SJSA1 (cell line): ENCODE data around the gene CYTIP. TPM values are rescaled to one million over a fixed set of nuclear protein-coding genes. Genes with fewer than 3 reads are reported as not detected.

Source experiments
- DNase-seq, 2 experiments: peaks; one replicate each; pipeline ENCODE4 v3.0.0-alpha.2; 2015 to 2020; ENCODE audit warnings: low spot score in 2 of 2, low read depth in 1 of 2
- H3K27ac ChIP-seq: fragments of 250-450 bp; sonication (Bioruptor Pico); 2 replicates; pipeline ENCODE4 v1.5.1; 2020; ENCODE audit warnings: mild to moderate bottlenecking, moderate library complexity
- H3K27me3 ChIP-seq: fragments of 250-450 bp; sonication (Bioruptor Pico); replicated peaks from 2 replicates; pipeline ENCODE4 v1.5.1; 2020; ENCODE audit warnings: mild to moderate bottlenecking, moderate library complexity
- H3K36me3 ChIP-seq: fragments of 250-450 bp; sonication (Bioruptor Pico); 2 replicates; pipeline ENCODE4 v1.5.1; 2020; ENCODE audit warnings: mild to moderate bottlenecking
- H3K4me1 ChIP-seq: fragments of 250-450 bp; sonication (Bioruptor Pico); replicated peaks from 2 replicates; pipeline ENCODE4 v1.6.1; 2021; ENCODE audit warnings: mild to moderate bottlenecking
- H3K4me3 ChIP-seq: fragments of 250-450 bp; sonication (Bioruptor Pico); 2 replicates; pipeline ENCODE4 v1.5.1; 2020; ENCODE audit warnings: mild to moderate bottlenecking
- H3K9me3 ChIP-seq: fragments of 250-450 bp; sonication (Bioruptor Pico); replicated peaks from 2 replicates; pipeline ENCODE4 v1.5.1; 2020; ENCODE audit warnings: mild to moderate bottlenecking
- total RNA-seq: library from RNA; depleted of rRNA; stranded (reverse); fragments of >200 nt; shearing (Covaris generic); gene quantifications from 2 replicates; pipeline ENCODE4 v1.2.3, GENCODE V29; 2014; rRNA removed

Gene CYTIP
- not detected in 2 replicates for total RNA-seq

GRCh38 chr2:157443795-157444640 lies at the start of gene CYTIP:
Gene CYTIP (minus strand): TSS chr2:157444089. CDS start chr2:157444020, 69 bp downstream.
- no peak within 1 kb of the TSS for H3K27ac ChIP-seq
- no peaks in the 10 kb centered on the region for H3K9me3 ChIP-seq
- no peaks in the 10 kb centered on the region for H3K36me3 ChIP-seq
- no peak for DNase-seq
- H3K27me3 ChIP-seq = no peaks in the 10 kb centered on the region
- H3K4me3 ChIP-seq = no peak within 1 kb of the TSS
- no peaks in the 10 kb centered on the region for H3K4me1 ChIP-seq

GRCh38 chr2:157492189-157492773 lies 48.4 kb upstream of the CYTIP start:
- Histone ChIP-seq H3K4me3 (no peak overlapping the region), H3K9me3 (no peaks in the 10 kb centered on the region), H3K27me3 (no peaks in the 10 kb centered on the region), H3K36me3 (no peaks in the 10 kb centered on the region), H3K27ac (no peak overlapping the region), H3K4me1 (no peaks in the 10 kb centered on the region)
- DNase-seq = peak; percentile 36 to 59

- Histone ChIP-seq H3K4me3 (no peak overlapping the region), H3K4me1 (no peaks in the 10 kb centered on the region), H3K36me3 (no peaks in the 10 kb centered on the region), H3K27me3 (no peaks in the 10 kb centered on the region), H3K27ac (no peak overlapping the region), H3K9me3 (no peaks in the 10 kb centered on the region)
- no peak for DNase-seq
These were observed 46.1 kb upstream of the CYTIP start for GRCh38 chr2:157489983-157490382.

GRCh38 chr2:157488877-157489276 lies 45.0 kb upstream of the CYTIP start:
- Histone ChIP-seq H3K27me3 (no peaks in the 10 kb centered on the region), H3K4me3 (no peak overlapping the region), H3K36me3 (no peaks in the 10 kb centered on the region), H3K4me1 (no peaks in the 10 kb centered on the region), H3K27ac (no peak overlapping the region), H3K9me3 (no peaks in the 10 kb centered on the region)
- DNase-seq = no peak

- no peak for DNase-seq
- no peaks in the 10 kb centered on the region for H3K27me3 ChIP-seq
- H3K4me3 ChIP-seq = no peak overlapping the region
- no peaks in the 10 kb centered on the region for H3K36me3 ChIP-seq
- no peaks in the 10 kb centered on the region for H3K9me3 ChIP-seq
- no peaks in the 10 kb centered on the region for H3K4me1 ChIP-seq
- H3K27ac ChIP-seq = no peak overlapping the region
These were observed 43.9 kb upstream of the CYTIP start for GRCh38 chr2:157487747-157488146.

- Histone ChIP-seq H3K4me3 (no peak overlapping the region), H3K9me3 (no peaks in the 10 kb centered on the region), H3K27me3 (no peaks in the 10 kb centered on the region), H3K36me3 (no peaks in the 10 kb centered on the region), H3K27ac (no peak overlapping the region), H3K4me1 (no peaks in the 10 kb centered on the region)
- no peak for DNase-seq
These were observed 43.4 kb upstream of the CYTIP start for GRCh38 chr2:157487271-157487610.

GRCh38 chr2:157486596-157487270 lies 42.8 kb upstream of the CYTIP start:
- no peak for DNase-seq
- H3K36me3 ChIP-seq = no peaks in the 10 kb centered on the region
- no peak overlapping the region for H3K4me3 ChIP-seq
- no peaks in the 10 kb centered on the region for H3K27me3 ChIP-seq
- no peaks in the 10 kb centered on the region for H3K4me1 ChIP-seq
- H3K9me3 ChIP-seq = no peaks in the 10 kb centered on the region
- no peak overlapping the region for H3K27ac ChIP-seq

- H3K36me3 ChIP-seq = no peaks in the 10 kb centered on the region
- DNase-seq = no peak
- no peaks in the 10 kb centered on the region; the same call in 1 of the 2 replicates for H3K4me1 ChIP-seq
- no peaks in the 10 kb centered on the region for H3K9me3 ChIP-seq
- no peak overlapping the region for H3K27ac ChIP-seq
- H3K4me3 ChIP-seq = no peak overlapping the region
- no peaks in the 10 kb centered on the region for H3K27me3 ChIP-seq
These were observed 36.5 kb upstream of the CYTIP start for GRCh38 chr2:157480182-157480961.

GRCh38 chr2:157479081-157480027 lies 35.5 kb upstream of the CYTIP start:
- H3K27ac ChIP-seq = no peak overlapping the region
- H3K4me3 ChIP-seq = no peak overlapping the region
- H3K9me3 ChIP-seq = no peaks in the 10 kb centered on the region
- DNase-seq = no peak
- H3K36me3 ChIP-seq = no peaks in the 10 kb centered on the region
- H3K4me1 ChIP-seq = no peaks in the 10 kb centered on the region; the same call in 1 of the 2 replicates
- no peaks in the 10 kb centered on the region for H3K27me3 ChIP-seq

GRCh38 chr2:157477919-157478318 lies 34.0 kb upstream of the CYTIP start:
- H3K27me3 ChIP-seq = no peaks in the 10 kb centered on the region
- H3K27ac ChIP-seq = no peak overlapping the region
- H3K9me3 ChIP-seq = no peaks in the 10 kb centered on the region

GRCh38 chr2:157476953-157477709 lies 33.2 kb upstream of the CYTIP start:
- Histone ChIP-seq H3K27me3 (no peaks in the 10 kb centered on the region), H3K27ac (no peak overlapping the region), H3K4me1 (no peaks in the 10 kb centered on the region; the same call in 1 of the 2 replicates), H3K36me3 (no peaks in the 10 kb centered on the region), H3K9me3 (no peaks in the 10 kb centered on the region), H3K4me3 (no peak overlapping the region)
- no peak for DNase-seq

More at GRCh38 chr2:157477919-157478318, 34.0 kb upstream of the CYTIP start:
- H3K4me3 ChIP-seq = no peak overlapping the region
- H3K4me1 ChIP-seq = no peaks in the 10 kb centered on the region; the same call in 1 of the 2 replicates
- no peaks in the 10 kb centered on the region for H3K36me3 ChIP-seq
- DNase-seq = no peak

GRCh38 chr2:157475722-157476390 lies 32.0 kb upstream of the CYTIP start:
- Histone ChIP-seq H3K9me3 (no peaks in the 10 kb centered on the region), H3K4me1 (no peaks in the 10 kb centered on the region; the same call in 1 of the 2 replicates), H3K27me3 (no peaks in the 10 kb centered on the region), H3K4me3 (no peak overlapping the region), H3K36me3 (no peaks in the 10 kb centered on the region), H3K27ac (no peak overlapping the region)
- DNase-seq = no peak
